ENCODE data around the gene RGS13.

DNA sequence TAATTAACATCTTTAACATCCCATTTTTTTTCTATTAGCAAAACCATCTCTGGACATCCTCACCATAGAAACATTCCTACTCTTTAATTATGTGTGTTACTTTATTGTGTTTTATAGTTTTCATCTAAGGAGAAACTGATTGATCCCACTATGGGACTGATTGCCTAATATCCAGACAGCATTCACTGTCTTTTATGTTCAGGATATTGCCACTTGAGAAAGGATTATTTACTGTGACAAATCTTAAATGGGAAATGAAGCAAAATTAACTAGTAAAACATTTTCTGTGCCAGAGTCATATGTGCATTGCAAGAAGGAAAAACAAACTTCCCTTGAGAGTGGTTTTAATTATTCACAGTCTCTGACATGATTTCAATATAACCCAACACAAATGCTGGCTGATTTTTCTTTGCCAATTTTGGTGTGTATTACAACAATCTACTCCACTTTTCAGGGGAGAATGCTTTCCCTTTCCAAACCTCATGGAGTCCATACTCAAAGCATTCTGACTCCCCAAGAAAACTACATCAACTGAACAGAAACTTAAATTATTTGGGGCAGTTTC lies 15.8 kb upstream of the RGS13 start:
- TF ChIP-seq POLR2A (IDR thresholded peaks at IDR 0.05; ENCODE audit: low read length), result no peak
- no peak for TF ChIP-seq GATA1 (IDR thresholded peaks at IDR 0.05; ENCODE audit: low read depth, low read length)

All from erythroblast (primary cell).